ENCODE data around the gene XCR1. TPM values are rescaled to one million over a fixed set of nuclear protein-coding genes. Genes with fewer than 3 reads are reported as not detected.

XCR1 gene
- total and polyA plus RNA-seq, 9 donors = under 0.01 to 1.2 (median 0.05) TPM; not detected in 2

DNA sequence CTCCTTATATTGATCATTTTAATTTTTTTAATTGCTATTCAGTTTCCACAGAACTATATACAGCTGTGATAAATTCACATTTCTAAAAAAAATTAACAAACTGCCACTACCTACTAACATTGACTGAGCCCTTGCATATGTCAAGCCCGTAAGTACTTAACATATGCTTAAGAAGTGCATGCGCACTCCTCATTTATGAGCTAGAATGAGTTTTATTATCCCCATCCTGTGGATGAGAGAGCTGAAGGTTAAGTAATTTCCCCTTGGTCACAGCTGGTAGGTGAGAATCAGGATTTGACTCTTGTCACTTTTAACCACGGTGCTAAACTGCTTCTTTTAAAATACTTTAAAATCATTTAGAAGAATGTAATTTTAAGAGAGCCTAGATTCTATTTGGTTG is 58.2 kb downstream of the XCR1 start:
- no peaks in the 10 kb centered on the region for H3K36me3 ChIP-seq
- 87 to 91% (median 88%) methylated on average over 3 of the region's 3 CpGs for WGBS, 3 donors
- H3K9me3 ChIP-seq = no peaks in the 10 kb centered on the region
- H3K4me3 ChIP-seq = no peak overlapping the region
- H3K27me3 ChIP-seq = no peaks in the 10 kb centered on the region
- H3K4me1 ChIP-seq (ENCODE audit: insufficient read depth) = peaks cover 4% of the 10 kb centered on the region
- no peak overlapping the region for H3K27ac ChIP-seq
- no peak for DNase-seq
- no peak for TF ChIP-seq EP300 (IDR thresholded peaks at IDR 0.05)
- no peak for TF ChIP-seq POLR2A (IDR thresholded peaks at IDR 0.05)
- TF ChIP-seq, protein P1, sequence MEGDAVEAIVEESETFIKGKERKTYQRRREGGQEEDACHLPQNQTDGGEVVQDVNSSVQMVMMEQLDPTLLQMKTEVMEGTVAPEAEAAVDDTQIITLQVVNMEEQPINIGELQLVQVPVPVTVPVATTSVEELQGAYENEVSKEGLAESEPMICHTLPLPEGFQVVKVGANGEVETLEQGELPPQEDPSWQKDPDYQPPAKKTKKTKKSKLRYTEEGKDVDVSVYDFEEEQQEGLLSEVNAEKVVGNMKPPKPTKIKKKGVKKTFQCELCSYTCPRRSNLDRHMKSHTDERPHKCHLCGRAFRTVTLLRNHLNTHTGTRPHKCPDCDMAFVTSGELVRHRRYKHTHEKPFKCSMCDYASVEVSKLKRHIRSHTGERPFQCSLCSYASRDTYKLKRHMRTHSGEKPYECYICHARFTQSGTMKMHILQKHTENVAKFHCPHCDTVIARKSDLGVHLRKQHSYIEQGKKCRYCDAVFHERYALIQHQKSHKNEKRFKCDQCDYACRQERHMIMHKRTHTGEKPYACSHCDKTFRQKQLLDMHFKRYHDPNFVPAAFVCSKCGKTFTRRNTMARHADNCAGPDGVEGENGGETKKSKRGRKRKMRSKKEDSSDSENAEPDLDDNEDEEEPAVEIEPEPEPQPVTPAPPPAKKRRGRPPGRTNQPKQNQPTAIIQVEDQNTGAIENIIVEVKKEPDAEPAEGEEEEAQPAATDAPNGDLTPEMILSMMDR (IDR thresholded peaks at IDR 0.05) = no peak
- intact Hi-C loops (cut with DNase I) = no loop called here

DNA sequence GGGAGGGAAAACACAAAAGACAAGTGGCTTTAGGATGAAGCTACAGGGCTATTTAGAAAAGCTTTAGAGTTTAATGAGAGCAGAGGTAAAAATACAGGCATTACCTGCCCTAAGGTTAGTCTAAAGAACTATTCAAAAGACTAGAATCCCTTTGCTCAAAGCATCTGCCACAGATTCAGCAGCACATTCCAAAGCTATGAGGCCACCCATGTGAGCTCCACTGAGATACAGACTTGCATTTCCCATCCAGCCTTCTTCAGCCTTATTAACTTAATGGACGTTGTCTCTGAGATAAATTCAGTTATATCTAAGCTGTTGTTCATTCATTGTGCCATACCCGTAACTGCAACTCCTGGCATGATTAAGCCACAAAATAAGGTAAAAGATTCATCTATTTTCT is 58.6 kb downstream of the XCR1 start:
- intact Hi-C loops (cut with DNase I) = no loop called here
- H3K27ac ChIP-seq = no peak overlapping the region
- H3K9me3 ChIP-seq = no peaks in the 10 kb centered on the region
- TF ChIP-seq POLR2A (IDR thresholded peaks at IDR 0.05) = no peak
- TF ChIP-seq, protein P1 (IDR thresholded peaks at IDR 0.05) = no peak
- no peak for TF ChIP-seq EP300 (IDR thresholded peaks at IDR 0.05)
- H3K36me3 ChIP-seq = no peaks in the 10 kb centered on the region
- H3K27me3 ChIP-seq = no peaks in the 10 kb centered on the region
- no peak overlapping the region for H3K4me3 ChIP-seq
- peaks cover 3% of the 10 kb centered on the region for H3K4me1 ChIP-seq (ENCODE audit: insufficient read depth)
- 40 to 54% (median 46%) methylated on average over 2 of the region's 2 CpGs for WGBS, 3 donors
- no peak for DNase-seq

DNA sequence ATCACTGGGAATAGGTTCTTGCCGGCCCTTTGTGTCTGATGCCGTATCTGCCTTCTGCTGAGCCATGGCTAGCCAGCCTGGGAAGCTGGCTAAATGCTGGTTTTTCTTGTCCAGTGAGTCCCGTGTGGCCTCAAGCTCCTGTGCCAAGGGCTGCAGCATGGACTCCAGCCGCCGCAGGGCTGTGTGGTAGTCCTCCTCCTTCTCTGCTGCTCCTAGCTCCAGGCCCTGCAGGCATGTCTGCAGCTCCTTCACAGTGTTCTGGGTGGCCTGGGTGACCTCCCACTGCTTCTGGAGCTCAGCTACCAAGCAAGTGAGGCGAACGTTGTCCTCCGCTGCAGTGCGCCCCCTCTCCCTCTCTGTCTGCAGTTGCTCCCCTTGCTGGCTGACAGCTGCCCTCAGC is 59.1 kb downstream of the XCR1 start:
- TF ChIP-seq, protein P1 (IDR thresholded peaks at IDR 0.05) = no peak
- no peak for TF ChIP-seq EP300 (IDR thresholded peaks at IDR 0.05)
- no peak for TF ChIP-seq POLR2A (IDR thresholded peaks at IDR 0.05)
- H3K27ac ChIP-seq = no peak overlapping the region
- intact Hi-C loops (cut with DNase I) = no loop called here
- no peak overlapping the region for H3K4me3 ChIP-seq
- H3K27me3 ChIP-seq = no peaks in the 10 kb centered on the region
- 78 to 82% (median 81%) methylated on average over 9 of the region's 9 CpGs for WGBS, 3 donors
- peaks cover 2% of the 10 kb centered on the region for H3K4me1 ChIP-seq (ENCODE audit: insufficient read depth)
- H3K36me3 ChIP-seq = no peaks in the 10 kb centered on the region
- DNase-seq = no peak
- H3K9me3 ChIP-seq = no peaks in the 10 kb centered on the region

DNA sequence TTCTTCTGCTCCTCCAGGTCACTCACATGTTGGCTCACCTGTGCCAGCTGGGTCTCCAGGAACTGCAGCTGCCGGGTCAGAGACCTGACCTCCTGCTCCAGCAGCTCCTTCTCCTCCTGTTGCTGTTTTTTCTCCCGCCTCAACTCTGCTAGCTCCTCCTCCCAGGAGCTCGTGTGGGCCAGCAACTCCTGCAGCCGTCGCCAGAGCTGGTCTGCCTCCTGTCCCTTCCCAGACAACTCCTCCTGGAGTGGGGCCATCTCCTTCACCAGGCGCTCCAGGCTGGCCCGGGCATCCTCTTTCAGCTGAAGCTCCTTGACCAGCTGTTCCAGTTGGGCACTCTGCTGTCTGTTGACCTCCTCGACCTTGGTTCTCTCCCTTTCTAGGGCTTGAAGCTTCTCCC is 59.6 kb downstream of the XCR1 start:
- H3K36me3 ChIP-seq = no peaks in the 10 kb centered on the region
- no peak for DNase-seq
- H3K27me3 ChIP-seq = no peaks in the 10 kb centered on the region
- TF ChIP-seq EP300 (IDR thresholded peaks at IDR 0.05) (no peak), POLR2A (IDR thresholded peaks at IDR 0.05) (no peak)
- TF ChIP-seq, protein P1 (IDR thresholded peaks at IDR 0.05) = no peak
- intact Hi-C loops (cut with DNase I) = no loop called here
- no peak overlapping the region for H3K4me3 ChIP-seq
- no peaks in the 10 kb centered on the region for H3K4me1 ChIP-seq (ENCODE audit: insufficient read depth)
- H3K27ac ChIP-seq = no peak overlapping the region
- no peaks in the 10 kb centered on the region for H3K9me3 ChIP-seq
- WGBS, 3 donors = 59 to 71% (median 62%) methylated on average over 8 of the region's 8 CpGs

Other genes with a start within 250 kb of the XCR1 start
- 1 to 10 TPM in 2 of 7 donors, under 1 TPM in 3, not detected in 2; 0.13 to 3.3 (median 0.37) TPM for gene SLC6A20, start 230.9 kb downstream of the XCR1 start, total RNA-seq
- gene SLC6A20, start 230.9 kb downstream of the XCR1 start, polyA plus RNA-seq = under 1 TPM; 0.05 to 0.06 TPM
- gene LZTFL1, start 185.4 kb downstream of the XCR1 start, total RNA-seq = 10 to 100 TPM; 12.4 to 30.6 (median 17.3) TPM
- gene LZTFL1, start 185.4 kb downstream of the XCR1 start, polyA plus RNA-seq = 10 to 100 TPM; 12.3 to 22.1 TPM
- under 1 TPM in 3 of 7 donors, not detected in 4; 0.08 to 0.24 (median 0.10) TPM for gene CCR9, start 140.9 kb downstream of the XCR1 start, total RNA-seq
- under 1 TPM in 1 of 2 donors, not detected in 1; 0.05 TPM for gene CCR9, start 140.9 kb downstream of the XCR1 start, polyA plus RNA-seq
- 1 to 10 TPM in 1 of 7 donors, under 1 TPM in 6; 0.20 to 2.3 (median 0.55) TPM for gene CXCR6, start 84.0 kb downstream of the XCR1 start, total RNA-seq
- 1 to 10 TPM in 1 of 2 donors, under 1 TPM in 1; 0.41 to 3.5 TPM for gene CXCR6, start 84.0 kb downstream of the XCR1 start, polyA plus RNA-seq
- 10 to 100 TPM; 30.2 to 81.0 (median 52.8) TPM for gene FYCO1, start 31.7 kb downstream of the XCR1 start, total RNA-seq
- 10 to 100 TPM; 32.0 to 61.0 TPM for gene FYCO1, start 31.7 kb downstream of the XCR1 start, polyA plus RNA-seq
- 1 to 10 TPM; 2.2 to 8.0 (median 3.5) TPM for gene CCR1, start 180.8 kb upstream of the XCR1 start, total RNA-seq
- 10 to 100 TPM in 1 of 2 donors, 1 to 10 TPM in 1; 2.1 to 14.6 TPM for gene CCR1, start 180.8 kb upstream of the XCR1 start, polyA plus RNA-seq
- gene CCR3, start 215.0 kb upstream of the XCR1 start, total RNA-seq = not detected
- not detected for gene CCR3, start 215.0 kb upstream of the XCR1 start, polyA plus RNA-seq